GM21786 (cell line): Measurements from ENCODE around the gene FCHO1.

Source experiments
- ATAC-seq: cut with Tn5 transposase; IDR thresholded peaks from one replicate; pipeline ENCODE4 v1.9.1; 2021; ENCODE audit not compliant: unreplicated experiment

The FCHO1 gene

DNA sequence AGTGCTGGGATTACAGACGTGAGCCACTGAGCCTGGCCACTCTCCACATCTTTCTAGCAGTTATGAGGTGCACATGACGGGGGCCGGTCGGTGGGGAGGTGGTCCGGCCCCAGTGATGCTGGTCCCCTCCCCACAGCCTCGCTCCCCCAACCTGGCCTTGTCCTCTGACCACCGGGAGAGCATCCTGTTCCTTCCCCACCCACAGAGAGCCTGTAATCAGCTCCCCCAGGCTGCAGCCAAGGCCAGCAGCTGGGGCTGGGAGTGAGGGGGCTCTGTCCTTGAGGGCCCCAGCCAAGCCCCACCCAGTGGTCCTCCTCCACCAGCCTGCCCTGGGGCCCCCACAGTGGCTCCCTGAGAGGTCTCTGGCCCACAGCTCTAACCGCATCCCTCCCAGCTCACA lies 73.1 kb downstream of the FCHO1 start:
- ATAC-seq: no peak

DNA sequence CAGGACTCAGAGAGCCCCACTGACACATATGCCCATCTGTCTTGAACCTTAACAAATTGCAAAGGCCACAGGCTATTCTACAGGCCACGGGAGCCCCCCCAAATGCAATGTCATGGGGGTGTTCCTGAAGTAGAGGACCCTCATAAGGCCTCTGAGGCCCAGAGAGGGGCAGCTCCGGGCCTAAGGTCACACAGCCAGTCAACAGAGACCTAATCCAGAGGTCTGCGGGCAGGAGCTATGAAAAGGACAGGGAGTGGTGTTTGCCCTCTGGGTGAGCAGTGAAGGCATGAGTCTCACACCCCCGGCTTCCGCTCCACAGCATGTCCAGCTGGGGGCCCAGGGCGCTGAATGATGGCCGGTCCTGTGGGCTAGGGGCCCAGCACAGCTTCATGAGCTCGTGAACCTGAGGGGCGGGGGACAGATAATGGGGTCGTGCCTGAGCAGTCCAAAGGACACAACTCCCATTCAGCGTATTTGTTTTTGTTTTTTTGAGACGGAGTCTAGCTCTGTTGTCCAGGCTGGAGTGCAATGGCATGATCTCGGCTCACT lies 75.3 kb downstream of the FCHO1 start:
- no peak for ATAC-seq

DNA sequence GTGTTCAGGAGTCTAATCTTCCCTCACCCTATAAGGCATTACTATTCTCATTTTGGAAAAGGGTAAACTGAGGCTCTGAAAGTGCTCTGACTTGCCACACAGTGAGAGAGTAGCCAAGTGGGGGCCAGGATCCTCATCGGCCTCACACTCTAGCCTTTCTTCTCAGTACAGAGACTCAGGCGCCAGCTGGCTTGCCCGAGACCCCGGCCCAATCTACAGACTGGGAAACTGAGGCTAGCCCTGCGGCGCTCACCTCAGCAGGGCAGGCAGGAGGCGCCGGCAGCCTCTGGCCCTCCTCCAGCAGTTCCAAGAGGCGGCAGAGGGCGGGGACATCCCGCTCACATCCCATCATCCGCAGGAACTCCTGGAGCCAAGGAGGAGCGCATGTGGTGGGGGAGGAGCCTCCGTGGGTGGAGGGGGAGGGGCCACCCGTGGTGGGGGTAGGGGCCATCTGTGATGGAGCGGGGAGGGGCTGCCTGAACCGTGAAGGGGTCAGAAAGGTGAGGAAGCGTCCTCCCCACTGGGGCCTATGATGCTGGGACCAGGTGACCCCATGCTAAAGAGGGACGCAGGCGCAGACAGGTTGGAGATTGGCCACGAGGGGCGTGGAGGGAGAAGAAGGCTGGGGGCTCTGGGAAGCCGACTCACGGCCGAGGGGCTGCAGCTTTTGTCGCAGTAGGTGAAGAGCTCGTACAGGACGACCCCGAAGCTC lies 78.7 kb downstream of the FCHO1 start:
- no peak for ATAC-seq

- no peak for ATAC-seq
Observed at GRCh38 chr19:17830567-17831418, 79.5 kb downstream of the FCHO1 start.

DNA sequence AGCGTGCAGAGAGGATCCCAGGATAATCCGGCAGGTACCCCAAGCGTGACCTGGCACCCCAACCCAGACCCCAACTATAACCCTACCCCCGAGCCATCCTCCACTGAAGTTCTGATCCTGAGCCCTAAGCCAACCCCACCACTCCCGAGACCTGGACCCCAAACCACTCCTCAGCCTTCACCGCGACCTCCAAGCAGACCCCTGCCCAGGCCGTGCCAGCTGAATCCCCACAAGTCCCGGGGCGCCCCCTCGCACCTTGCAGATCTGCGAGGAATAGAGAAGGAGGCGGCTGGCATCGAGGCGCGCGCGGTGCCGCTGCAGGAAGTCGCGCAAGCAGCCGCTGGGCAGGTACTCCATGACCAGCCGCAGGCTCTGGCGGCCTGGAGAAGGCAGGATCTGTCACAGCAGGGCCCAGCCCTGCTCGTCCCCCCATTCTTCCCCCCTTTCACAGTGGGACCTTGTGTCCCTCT lies 80.2 kb downstream of the FCHO1 start:
- ATAC-seq: no peak

DNA sequence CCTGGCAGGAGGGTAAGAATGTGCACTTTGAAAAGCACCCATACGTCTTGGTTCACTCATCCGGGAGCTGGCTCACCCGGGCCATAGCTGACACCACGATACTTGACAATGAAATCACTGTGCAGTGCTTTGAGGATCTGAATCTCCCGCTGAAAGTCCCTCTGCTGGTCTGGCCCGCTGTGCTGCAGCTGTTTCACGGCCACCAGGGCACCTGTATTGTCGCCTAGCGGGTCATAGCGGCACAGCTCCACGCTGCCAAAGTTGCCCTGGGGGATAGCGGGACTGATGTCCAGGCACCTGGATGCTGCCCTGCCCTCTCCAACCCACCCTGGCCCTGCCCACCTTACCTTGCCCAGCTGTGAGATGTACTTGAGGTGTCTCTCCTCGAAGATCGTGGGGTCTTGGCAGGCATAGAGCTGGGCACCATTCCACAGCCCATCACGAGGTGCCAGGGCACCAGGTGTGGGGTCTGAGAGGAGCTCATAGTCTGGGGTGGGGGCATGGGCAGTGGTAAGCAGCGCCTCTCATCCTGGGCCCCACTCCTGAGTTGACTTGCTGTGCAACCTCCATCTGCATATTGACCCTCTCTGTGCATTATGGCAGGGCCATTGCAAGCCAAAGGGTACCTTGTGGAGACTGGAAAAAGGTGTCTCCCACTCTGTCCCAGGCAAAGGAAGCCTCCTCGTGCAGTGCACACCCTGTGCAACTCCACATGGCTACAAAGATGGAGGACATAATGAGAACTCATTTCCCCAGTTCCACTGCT lies 81.3 kb downstream of the FCHO1 start:
- ATAC-seq: no peak

- ATAC-seq: no peak
Observed at GRCh38 chr19:17834350-17835181, 83.3 kb downstream of the FCHO1 start.

DNA sequence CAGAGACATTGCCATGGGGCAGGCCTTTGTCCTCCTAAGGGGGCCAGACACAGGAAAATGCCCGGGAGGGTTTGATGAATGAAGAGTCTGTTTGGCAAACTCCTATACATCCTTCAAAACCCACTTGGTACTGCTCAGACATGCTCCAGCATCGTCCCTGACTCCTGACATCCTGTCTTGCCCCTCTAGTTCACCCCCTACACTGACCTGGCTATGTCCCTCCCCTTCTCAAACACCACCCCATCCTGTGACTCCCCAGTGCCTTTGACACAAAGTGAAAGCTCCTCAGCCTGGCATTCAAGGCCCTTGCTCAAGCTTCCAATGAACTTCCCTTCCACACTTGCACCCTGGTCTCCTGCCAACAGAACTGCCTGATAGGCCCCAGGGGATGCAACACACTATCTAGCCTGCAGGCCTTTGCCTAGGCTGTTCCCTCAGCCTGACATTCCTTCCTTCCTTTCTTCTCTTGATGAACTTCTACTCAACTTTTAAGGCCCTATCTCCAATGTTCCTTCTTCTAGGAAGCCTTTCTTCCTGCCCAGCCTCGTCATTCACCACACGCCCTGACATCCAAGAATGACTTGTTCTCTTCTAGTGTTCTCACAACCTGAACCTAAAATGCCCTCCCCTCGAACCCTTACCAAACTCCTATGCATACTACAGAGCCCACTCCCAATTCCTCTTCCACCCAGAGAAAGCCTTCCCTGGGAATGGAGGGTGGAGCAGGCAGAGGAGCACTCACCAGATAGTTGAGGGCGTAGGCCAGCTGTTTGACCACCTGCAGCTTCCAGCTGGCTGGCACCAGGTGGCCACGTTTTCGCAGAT lies 84.1 kb downstream of the FCHO1 start:
- no peak for ATAC-seq

- ATAC-seq: no peak
Observed at GRCh38 chr19:17836530-17836929, 85.3 kb downstream of the FCHO1 start.

DNA sequence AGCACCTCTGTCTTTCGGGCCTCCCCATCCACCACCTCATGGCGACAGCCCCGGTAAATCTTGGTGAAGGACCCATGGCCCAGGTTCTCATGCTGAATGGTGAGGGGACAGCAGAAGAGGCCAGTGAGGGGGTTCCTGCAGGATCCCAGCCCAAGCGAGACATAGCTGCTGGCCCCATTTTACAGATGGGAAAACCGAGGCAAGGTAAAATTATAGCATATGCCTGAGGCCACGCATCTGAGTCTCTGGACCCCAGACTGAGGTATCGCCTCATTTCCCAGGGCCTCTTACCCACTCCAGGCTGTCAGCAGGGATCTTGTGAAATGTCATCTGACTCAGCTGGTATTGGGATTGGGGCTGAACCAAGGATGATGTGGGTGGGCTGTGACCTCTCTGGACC lies 86.7 kb downstream of the FCHO1 start:
- ATAC-seq: no peak
